ENCODE data around the gene CEP70.
"Not testable (repeated sequence)": the region's sequence is repeated elsewhere in the genome, so short reads cannot be mapped to it uniquely, and the experiment has no call there.

The CEP70 gene

GRCh38 chr3:138608322-138609135 is 14.5 kb upstream of the CEP70 start, which contains the start of gene FAIM:
Gene FAIM (plus strand): TSS chr3:138608771. CDS start chr3:138619727, 10,956 bp downstream.
- Histone ChIP-seq H3K9ac (ENCODE audit: low read length) (peak within 1 kb of the TSS; percentile 76), H3K4me3 (ENCODE audit: low read length) (peak within 1 kb of the TSS; percentile 75), H3K4me1 (ENCODE audit: control insufficient read depth, low read depth, low read length) (peaks cover 6% of the 10 kb centered on the region), H3K27me3 (ENCODE audit: control insufficient read depth, insufficient read depth, low read length) (peaks cover 19% of the 10 kb centered on the region), H3K36me3 (ENCODE audit: control insufficient read depth, low read depth, low read length) (no peaks in the 10 kb centered on the region), H3K9me3 (ENCODE audit: control insufficient read depth, low read depth, low read length) (no peaks in the 10 kb centered on the region), H3K27ac (ENCODE audit: low read length) (no peak within 1 kb of the TSS)

GRCh38 chr3:138604106-138604595 is 10.1 kb upstream of the CEP70 start:
- H3K27ac ChIP-seq (ENCODE audit: low read length); H3K9ac ChIP-seq (ENCODE audit: low read length): not testable (repeated sequence)

GRCh38 chr3:138601661-138602060 is 7.6 kb upstream of the CEP70 start:
- not testable (repeated sequence) for H3K4me3 ChIP-seq (ENCODE audit: low read length); H3K27me3 ChIP-seq (ENCODE audit: control insufficient read depth, insufficient read depth, low read length); H3K36me3 ChIP-seq (ENCODE audit: control insufficient read depth, low read depth, low read length); H3K27ac ChIP-seq (ENCODE audit: low read length); H3K9me3 ChIP-seq (ENCODE audit: control insufficient read depth, low read depth, low read length); H3K9ac ChIP-seq (ENCODE audit: low read length)
- peaks cover 10% of the 10 kb centered on the region for H3K4me1 ChIP-seq (ENCODE audit: control insufficient read depth, low read depth, low read length)

More at GRCh38 chr3:138604106-138604595, 10.1 kb upstream of the CEP70 start:
- not testable (repeated sequence) for H3K9me3 ChIP-seq (ENCODE audit: control insufficient read depth, low read depth, low read length); H3K4me1 ChIP-seq (ENCODE audit: control insufficient read depth, low read depth, low read length); H3K4me3 ChIP-seq (ENCODE audit: low read length); H3K36me3 ChIP-seq (ENCODE audit: control insufficient read depth, low read depth, low read length)
- H3K27me3 ChIP-seq (ENCODE audit: control insufficient read depth, insufficient read depth, low read length) = peaks cover 11% of the 10 kb centered on the region

GRCh38 chr3:138600100-138600745 is 6.2 kb upstream of the CEP70 start:
- Histone ChIP-seq H3K27ac (ENCODE audit: low read length) (no peak overlapping the region), H3K27me3 (ENCODE audit: control insufficient read depth, insufficient read depth, low read length) (no peaks in the 10 kb centered on the region), H3K36me3 (ENCODE audit: control insufficient read depth, low read depth, low read length) (no peaks in the 10 kb centered on the region), H3K4me3 (ENCODE audit: low read length) (no peak overlapping the region), H3K9me3 (ENCODE audit: control insufficient read depth, low read depth, low read length) (no peaks in the 10 kb centered on the region), H3K9ac (ENCODE audit: low read length) (no peak overlapping the region), H3K4me1 (ENCODE audit: control insufficient read depth, low read depth, low read length) (peaks cover 10% of the 10 kb centered on the region)

GRCh38 chr3:138598534-138598933 is 4.5 kb upstream of the CEP70 start:
- Histone ChIP-seq H3K36me3 (ENCODE audit: control insufficient read depth, low read depth, low read length) (no peaks in the 10 kb centered on the region), H3K27me3 (ENCODE audit: control insufficient read depth, insufficient read depth, low read length) (no peaks in the 10 kb centered on the region), H3K27ac (ENCODE audit: low read length) (no peak overlapping the region), H3K4me3 (ENCODE audit: low read length) (no peak overlapping the region), H3K4me1 (ENCODE audit: control insufficient read depth, low read depth, low read length) (peaks cover 10% of the 10 kb centered on the region), H3K9me3 (ENCODE audit: control insufficient read depth, low read depth, low read length) (no peaks in the 10 kb centered on the region), H3K9ac (ENCODE audit: low read length) (no peak overlapping the region)

- not testable (repeated sequence) for H3K27me3 ChIP-seq (ENCODE audit: control insufficient read depth, insufficient read depth, low read length); H3K9me3 ChIP-seq (ENCODE audit: control insufficient read depth, low read depth, low read length); H3K36me3 ChIP-seq (ENCODE audit: control insufficient read depth, low read depth, low read length); H3K4me3 ChIP-seq (ENCODE audit: low read length); H3K27ac ChIP-seq (ENCODE audit: low read length); H3K9ac ChIP-seq (ENCODE audit: low read length)
- H3K4me1 ChIP-seq (ENCODE audit: control insufficient read depth, low read depth, low read length) = peaks cover 10% of the 10 kb centered on the region
Observed at GRCh38 chr3:138597186-138597976, 3.3 kb upstream of the CEP70 start.

- H3K36me3 ChIP-seq (ENCODE audit: control insufficient read depth, low read depth, low read length) = no peaks in the 10 kb centered on the region
- H3K4me3 ChIP-seq (ENCODE audit: low read length) = peak overlapping the region; percentile 85
- no peaks in the 10 kb centered on the region for H3K27me3 ChIP-seq (ENCODE audit: control insufficient read depth, insufficient read depth, low read length)
- peaks cover 10% of the 10 kb centered on the region for H3K4me1 ChIP-seq (ENCODE audit: control insufficient read depth, low read depth, low read length)
- no peaks in the 10 kb centered on the region for H3K9me3 ChIP-seq (ENCODE audit: control insufficient read depth, low read depth, low read length)
- H3K9ac ChIP-seq (ENCODE audit: low read length) = no peak overlapping the region
- no peak overlapping the region for H3K27ac ChIP-seq (ENCODE audit: low read length)
Observed at GRCh38 chr3:138594935-138595610, 1.0 kb upstream of the CEP70 start.

GRCh38 chr3:138593488-138594149 is 441 bp downstream of the CEP70 start:
- Histone ChIP-seq H3K27me3 (ENCODE audit: control insufficient read depth, insufficient read depth, low read length) (no peaks in the 10 kb centered on the region), H3K9ac (ENCODE audit: low read length) (peak overlapping the region; percentile 73), H3K9me3 (ENCODE audit: control insufficient read depth, low read depth, low read length) (no peaks in the 10 kb centered on the region), H3K4me3 (ENCODE audit: low read length) (peak overlapping the region; percentile 85), H3K4me1 (ENCODE audit: control insufficient read depth, low read depth, low read length) (peaks cover 10% of the 10 kb centered on the region), H3K27ac (ENCODE audit: low read length) (no peak overlapping the region), H3K36me3 (ENCODE audit: control insufficient read depth, low read depth, low read length) (no peaks in the 10 kb centered on the region)

- no peaks in the 10 kb centered on the region for H3K9me3 ChIP-seq (ENCODE audit: control insufficient read depth, low read depth, low read length)
- H3K36me3 ChIP-seq (ENCODE audit: control insufficient read depth, low read depth, low read length) = no peaks in the 10 kb centered on the region
- no peaks in the 10 kb centered on the region for H3K27me3 ChIP-seq (ENCODE audit: control insufficient read depth, insufficient read depth, low read length)
- H3K27ac ChIP-seq (ENCODE audit: low read length) = no peak overlapping the region
- no peaks in the 10 kb centered on the region for H3K4me1 ChIP-seq (ENCODE audit: control insufficient read depth, low read depth, low read length)
- H3K4me3 ChIP-seq (ENCODE audit: low read length) = no peak overlapping the region
- H3K9ac ChIP-seq (ENCODE audit: low read length) = no peak overlapping the region
Observed at GRCh38 chr3:138591392-138591791, 2.7 kb downstream of the CEP70 start.

GRCh38 chr3:138588445-138588844 is 5.6 kb downstream of the CEP70 start:
- Histone ChIP-seq H3K27me3 (ENCODE audit: control insufficient read depth, insufficient read depth, low read length) (no peaks in the 10 kb centered on the region), H3K4me3 (ENCODE audit: low read length) (no peak overlapping the region), H3K4me1 (ENCODE audit: control insufficient read depth, low read depth, low read length) (no peaks in the 10 kb centered on the region), H3K27ac (ENCODE audit: low read length) (no peak overlapping the region), H3K9me3 (ENCODE audit: control insufficient read depth, low read depth, low read length) (no peaks in the 10 kb centered on the region), H3K36me3 (ENCODE audit: control insufficient read depth, low read depth, low read length) (no peaks in the 10 kb centered on the region), H3K9ac (ENCODE audit: low read length) (no peak overlapping the region)

Measured in iPS-18a (cell line).